HUDEP-2 (cell line): Measurements from ENCODE around the gene CEACAM16.
"Not testable (repeated sequence)": the region's sequence is repeated elsewhere in the genome, so short reads cannot be mapped to it uniquely, and the experiment has no call there.

Experiments used
- DNase-seq, 76 experiments: peaks; one replicate each; lab custom pipeline; 2025; ENCODE audit not compliant: unreplicated experiment in 76 of 76; lab: John Stamatoyannopoulos, UW

The CEACAM16 gene

GRCh38 chr19:44702551-44703176 is 3.7 kb downstream of the CEACAM16 start:
- no peak for DNase-seq

- no peak for DNase-seq
These were observed 4.6 kb downstream of the CEACAM16 start for GRCh38 chr19:44703336-44704078.

- DNase-seq = no peak
These were observed 6.0 kb downstream of the CEACAM16 start for GRCh38 chr19:44704982-44705381.

- no peak for DNase-seq
These were observed 6.6 kb downstream of the CEACAM16 start for GRCh38 chr19:44705502-44706010.

- DNase-seq = no peak
These were observed 7.7 kb downstream of the CEACAM16 start for GRCh38 chr19:44706506-44707236.

GRCh38 chr19:44707794-44708193 is 8.8 kb downstream of the CEACAM16 start:
- DNase-seq = no peak

GRCh38 chr19:44708940-44709339 is 10.0 kb downstream of the CEACAM16 start:
- DNase-seq = no peak

- not testable (repeated sequence) for DNase-seq
These were observed 10.7 kb downstream of the CEACAM16 start for GRCh38 chr19:44709434-44710266.

GRCh38 chr19:44710483-44710882 is 11.5 kb downstream of the CEACAM16 start:
- DNase-seq = no peak

- DNase-seq = no peak
These were observed 14.0 kb downstream of the CEACAM16 start for GRCh38 chr19:44712864-44713515.

- no peak for DNase-seq
These were observed 15.7 kb downstream of the CEACAM16 start for GRCh38 chr19:44714597-44715169.

GRCh38 chr19:44717603-44718002 is 18.7 kb downstream of the CEACAM16 start:
- no peak for DNase-seq

- no peak for DNase-seq
These were observed 19.7 kb downstream of the CEACAM16 start for GRCh38 chr19:44718441-44719261.

GRCh38 chr19:44719262-44719701 is 20.3 kb downstream of the CEACAM16 start:
- no peak for DNase-seq

GRCh38 chr19:44720396-44720795 is 21.4 kb downstream of the CEACAM16 start:
- not testable (repeated sequence) for DNase-seq

GRCh38 chr19:44720945-44721344 is 22.0 kb downstream of the CEACAM16 start:
- DNase-seq = no peak

GRCh38 chr19:44721369-44721768 is 22.4 kb downstream of the CEACAM16 start:
- not testable (repeated sequence) for DNase-seq
